ENCODE results near the gene BCL3.
A peak's percentile ranks its signal among the peaks of the same experiment; 100 is the strongest.
"Not testable (repeated sequence)": the region's sequence is repeated elsewhere in the genome, so short reads cannot be mapped to it uniquely, and the experiment has no call there.

Gene BCL3

GRCh38 chr19:44748426-44749254 is at the start of gene BCL3:
BCL3 (plus strand) TSS chr19:44748708; CDS start chr19:44748791, 83 bp downstream.
- peak; percentile 23 for DNase-seq

GRCh38 chr19:44700547-44700946 is 48.0 kb upstream of the BCL3 start:
- DNase-seq, result no peak

GRCh38 chr19:44701228-44701627 is 47.3 kb upstream of the BCL3 start:
- DNase-seq, result no peak

DNA sequence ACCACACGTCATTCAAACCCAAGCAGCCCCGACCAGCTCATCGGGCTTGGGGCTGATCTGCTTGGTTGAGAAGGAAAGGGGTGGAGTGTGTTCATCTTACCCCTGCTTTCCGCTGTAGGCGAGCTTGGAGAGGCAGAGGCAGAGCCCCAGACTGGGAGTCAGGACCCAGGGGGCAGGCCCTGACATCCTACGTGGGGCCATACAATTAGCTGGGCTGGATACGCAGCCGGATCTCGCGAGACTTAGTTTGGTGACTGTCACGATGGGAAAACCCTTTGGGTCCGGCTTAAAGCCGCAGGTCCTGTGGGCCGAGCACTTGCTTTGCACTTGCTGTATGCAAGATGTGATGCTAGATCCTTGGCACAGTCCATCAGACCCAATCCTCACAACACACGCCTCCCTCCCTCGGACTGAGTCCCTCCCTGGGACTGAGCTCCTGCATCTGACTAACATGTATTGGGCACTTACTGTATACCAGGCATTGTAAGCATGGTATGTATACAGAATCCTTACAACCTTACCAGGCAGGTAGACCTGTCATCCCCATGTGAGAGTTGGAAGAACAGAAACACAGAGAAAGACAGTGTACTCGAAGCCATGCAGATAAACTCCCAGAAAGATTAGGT is 45.8 kb upstream of the BCL3 start:
- DNase-seq, result no peak

GRCh38 chr19:44703336-44704078 is 45.0 kb upstream of the BCL3 start:
- no peak for DNase-seq

- DNase-seq, result no peak
These were observed 43.5 kb upstream of the BCL3 start for GRCh38 chr19:44704982-44705381.

DNA sequence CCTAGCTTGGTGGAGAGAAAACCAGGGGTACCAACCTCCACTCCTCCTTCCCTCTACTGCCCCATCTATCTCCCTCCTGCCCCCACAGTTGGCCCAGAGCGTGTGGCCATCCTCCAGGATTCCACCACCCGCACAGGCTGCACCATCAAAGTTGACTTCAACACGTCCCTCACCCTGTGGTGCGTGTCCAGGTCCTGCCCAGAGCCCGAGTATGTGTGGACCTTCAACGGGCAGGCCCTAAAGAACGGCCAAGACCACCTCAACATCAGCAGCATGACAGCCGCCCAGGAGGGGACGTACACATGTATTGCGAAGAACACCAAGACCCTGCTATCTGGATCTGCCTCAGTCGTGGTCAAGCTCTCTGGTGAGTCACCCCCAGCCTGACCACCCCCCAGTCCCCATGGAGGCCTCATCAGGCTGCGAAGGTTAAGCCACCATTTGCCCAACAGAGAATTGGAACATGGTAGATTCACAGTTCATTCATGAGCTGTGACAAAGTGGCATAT is 43.0 kb upstream of the BCL3 start:
- DNase-seq, result no peak

- no peak for DNase-seq
These were observed 41.8 kb upstream of the BCL3 start for GRCh38 chr19:44706506-44707236.

GRCh38 chr19:44707794-44708193 is 40.7 kb upstream of the BCL3 start:
- no peak for DNase-seq

DNA sequence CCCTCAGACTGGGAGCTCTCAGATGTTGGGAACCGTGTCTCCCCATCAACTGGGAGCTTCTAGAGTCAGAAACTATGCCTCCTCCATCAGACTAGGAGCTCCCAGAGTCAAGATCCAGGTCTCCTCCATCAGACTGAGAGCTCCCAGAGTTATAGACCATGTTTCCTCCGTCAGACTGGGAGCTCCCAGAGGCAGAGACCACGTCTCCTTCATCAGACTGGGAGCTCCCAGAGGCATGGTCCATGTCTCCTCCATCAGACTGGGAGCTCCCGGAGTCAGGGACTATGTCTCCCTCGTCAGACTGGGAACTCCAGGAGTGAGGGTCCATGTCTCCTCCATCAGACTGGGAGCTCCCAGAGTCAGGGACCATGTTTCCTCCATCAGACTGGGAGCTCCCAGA is 39.6 kb upstream of the BCL3 start:
- no peak for DNase-seq

- not testable (repeated sequence) for DNase-seq
These were observed 38.9 kb upstream of the BCL3 start for GRCh38 chr19:44709434-44710266.

- DNase-seq, result no peak
These were observed 38.0 kb upstream of the BCL3 start for GRCh38 chr19:44710483-44710882.

DNA sequence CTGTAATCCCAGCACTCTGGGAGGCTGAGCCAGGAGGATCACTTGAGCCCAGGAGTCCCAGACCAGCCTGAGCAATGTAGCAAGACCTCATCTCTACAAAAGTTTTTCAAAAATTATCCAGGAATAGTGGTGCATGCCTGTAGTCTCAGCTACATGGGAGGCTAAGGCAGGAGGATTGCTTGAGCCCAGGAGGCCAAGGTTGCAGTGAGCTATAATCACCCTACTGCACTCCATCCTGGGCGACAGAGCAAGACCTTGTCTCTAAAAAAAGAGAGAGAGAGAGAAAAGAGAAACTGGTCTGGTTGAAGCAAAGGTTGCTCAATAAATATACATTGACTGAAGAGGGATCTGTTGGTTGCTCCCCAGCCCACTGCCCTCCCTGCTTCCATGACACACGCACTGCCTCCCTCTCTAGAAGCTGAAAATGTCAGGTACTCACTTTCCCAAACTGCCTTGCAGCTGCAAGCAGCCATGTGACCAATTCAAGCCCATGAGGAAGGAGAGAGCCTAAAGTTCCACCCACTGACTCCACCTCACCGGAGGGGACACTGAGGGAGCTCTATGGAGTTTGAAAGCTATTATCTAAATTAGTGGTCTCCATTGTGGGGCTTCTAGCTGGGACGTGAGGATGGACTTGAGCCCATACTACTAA is 35.5 kb upstream of the BCL3 start:
- DNase-seq, result no peak

DNA sequence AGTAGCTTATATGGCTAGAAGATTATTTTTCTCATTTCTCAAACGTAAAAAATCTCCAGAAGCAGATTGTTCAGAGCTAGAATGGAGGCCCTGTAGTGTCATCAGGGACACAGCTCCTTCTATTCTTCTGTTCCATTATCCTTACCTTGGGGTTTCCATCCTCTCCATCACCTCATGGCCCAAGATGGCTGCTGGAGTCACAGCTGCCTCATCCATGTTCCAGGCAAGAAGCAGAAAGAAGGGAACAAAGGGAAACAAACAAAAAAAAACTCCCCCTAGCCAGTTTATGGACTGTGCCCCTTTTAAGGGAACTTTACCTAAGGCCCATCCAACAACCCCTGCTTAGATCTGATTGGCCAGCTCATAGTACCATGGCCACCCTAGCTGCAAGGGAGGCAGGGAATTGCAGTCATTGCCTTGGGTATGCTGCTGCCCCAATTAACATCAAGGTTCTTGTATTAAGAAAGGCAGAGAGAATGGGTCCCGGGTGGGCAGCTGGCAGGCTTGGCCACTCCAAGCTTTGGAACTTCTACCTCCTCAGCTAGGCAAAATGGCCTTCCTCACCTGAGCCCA is 33.8 kb upstream of the BCL3 start:
- DNase-seq, result no peak

DNA sequence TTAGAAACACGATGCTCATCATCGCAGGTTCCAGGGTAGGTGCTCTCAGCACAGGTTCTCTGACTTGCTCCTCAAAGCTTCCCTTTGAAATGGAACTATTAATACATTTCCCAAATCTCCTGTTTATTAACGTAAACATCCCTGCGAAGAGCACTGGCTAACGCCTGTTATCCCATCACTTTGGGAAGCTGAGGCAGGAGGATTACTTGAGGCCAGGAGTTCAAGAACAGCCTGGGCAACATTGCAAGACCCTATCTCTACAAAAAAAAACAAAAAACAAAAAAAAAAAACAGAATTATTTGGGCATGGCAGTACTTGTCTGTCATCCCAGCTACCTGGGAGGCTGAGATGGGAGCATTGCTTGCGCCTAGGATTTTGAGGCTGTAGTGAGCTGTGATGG is 30.9 kb upstream of the BCL3 start:
- DNase-seq, result no peak

DNA sequence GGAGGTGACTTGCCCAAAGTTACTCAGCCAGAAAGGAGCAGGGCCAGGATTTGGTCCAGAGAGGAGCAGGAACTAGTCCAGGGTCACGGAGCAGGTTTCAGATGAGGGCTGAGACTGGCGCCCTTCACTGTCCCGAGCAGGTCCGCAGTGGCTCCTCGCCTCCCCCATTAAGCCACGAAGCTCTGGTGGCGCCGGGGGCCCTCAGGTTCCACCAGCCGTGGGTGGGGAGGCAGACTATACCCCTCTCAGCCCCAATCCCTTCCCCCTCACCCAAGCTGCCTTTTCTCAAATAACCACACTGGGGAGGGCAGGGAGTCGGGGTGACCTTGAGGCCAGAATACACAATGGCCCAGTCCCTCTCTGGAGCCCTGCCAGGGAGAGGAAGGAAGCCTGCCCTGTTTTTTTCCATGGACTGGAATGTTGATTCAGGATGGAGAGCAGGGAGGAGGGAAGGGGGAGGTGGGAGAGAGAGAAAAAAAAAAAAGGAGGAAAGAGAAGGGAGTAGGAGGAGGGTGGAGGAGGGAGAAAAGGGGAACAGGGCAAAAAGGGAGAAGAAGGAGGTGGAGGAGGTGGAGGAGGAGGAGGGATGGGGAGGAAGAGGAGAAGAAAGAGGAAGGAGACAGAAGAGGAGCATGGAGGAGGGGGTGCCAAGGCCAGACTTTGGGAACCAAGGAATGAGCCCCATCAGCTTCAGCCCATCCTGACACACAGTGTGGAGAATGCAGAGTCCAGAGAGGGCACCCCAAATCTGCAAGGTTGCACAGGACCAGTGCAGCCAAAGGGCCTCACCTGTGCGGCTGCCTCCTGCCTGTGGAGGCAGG is 29.9 kb upstream of the BCL3 start:
- no peak for DNase-seq

DNA sequence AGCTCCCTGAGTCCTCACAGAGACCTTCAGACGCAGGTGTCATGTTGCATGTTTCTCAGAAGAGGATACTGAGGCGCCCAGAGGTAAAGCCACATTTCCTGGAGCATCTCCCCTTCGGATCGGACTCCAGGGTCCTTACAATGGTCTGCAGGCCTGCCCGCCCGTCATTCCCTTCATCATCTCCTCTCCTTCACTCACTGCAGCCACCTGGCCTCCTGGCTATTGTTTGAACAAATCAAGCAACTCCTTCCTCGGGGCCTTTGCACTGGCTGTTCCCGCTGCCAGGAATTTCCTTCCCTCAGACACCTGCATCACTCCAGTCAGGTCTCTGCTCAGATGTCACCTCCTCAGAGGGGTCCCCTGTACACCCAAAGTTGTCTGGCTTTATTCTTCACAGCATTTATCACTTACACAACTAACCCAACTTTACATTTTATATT is 29.2 kb upstream of the BCL3 start:
- DNase-seq, result no peak

DNA sequence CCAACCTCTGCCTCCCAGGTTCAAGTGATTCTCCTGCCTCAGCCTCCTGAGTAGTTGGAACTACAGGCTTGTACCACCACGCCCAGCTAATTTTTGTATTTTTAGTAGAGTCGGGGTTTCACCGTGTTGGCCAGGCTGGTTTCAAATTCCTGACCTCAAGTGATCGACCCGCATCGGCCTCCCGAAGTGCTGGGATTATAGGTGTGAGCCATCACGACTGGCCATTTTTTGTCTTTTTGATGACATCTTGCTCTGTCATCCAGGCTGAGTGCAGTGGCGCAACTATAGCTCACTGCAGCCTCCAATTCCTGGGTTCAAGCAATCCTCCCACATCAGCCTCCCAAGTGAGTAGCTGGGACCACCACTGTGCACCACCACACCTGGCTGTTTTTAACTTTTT is 28.1 kb upstream of the BCL3 start:
- DNase-seq, result not testable (repeated sequence)

DNA sequence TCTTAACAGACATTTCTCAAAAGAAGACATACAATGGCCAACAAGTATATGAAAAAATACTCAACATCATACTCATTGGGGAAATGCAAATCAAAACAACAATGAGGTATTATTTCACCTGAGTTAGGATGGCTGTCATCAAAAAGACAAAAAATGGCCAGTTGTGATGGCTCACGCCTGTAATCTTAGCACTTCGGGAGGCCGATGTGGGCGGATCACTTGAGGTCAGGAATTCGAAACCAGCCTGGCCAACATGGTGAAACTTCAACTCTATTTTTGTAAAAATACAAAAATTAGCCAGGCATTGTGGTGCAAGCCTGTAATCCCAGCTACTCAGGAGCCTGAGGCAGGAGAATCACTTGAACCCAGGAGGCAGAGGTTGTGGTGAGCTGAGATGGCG is 27.6 kb upstream of the BCL3 start:
- DNase-seq, result no peak

DNA sequence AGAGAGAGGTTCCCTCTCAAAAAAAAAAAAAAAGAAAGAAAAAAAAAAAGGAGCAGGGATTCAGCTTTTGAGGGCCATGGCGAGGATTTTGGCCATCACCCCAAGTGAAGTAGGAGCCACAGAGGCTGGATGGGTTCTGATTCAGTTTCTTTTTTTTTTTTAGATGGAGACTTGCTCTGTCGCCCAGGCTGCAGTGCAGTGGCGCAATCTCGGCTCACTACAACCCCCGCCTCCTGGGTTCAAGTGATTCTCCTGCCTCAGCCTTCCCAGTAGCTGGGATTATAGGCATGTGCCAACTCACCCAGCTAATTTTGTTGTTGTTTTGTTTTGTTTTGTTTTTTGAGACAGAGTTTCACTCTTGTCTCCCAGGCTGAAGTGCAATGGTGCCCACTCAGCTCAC is 27.1 kb upstream of the BCL3 start:
- not testable (repeated sequence) for DNase-seq

Measured in NCI-H345 (cell line).